GM18502 (cell line): ENCODE measurements around the gene DUSP8.
"Not testable (repeated sequence)": the region's sequence is repeated elsewhere in the genome, so short reads cannot be mapped to it uniquely, and the experiment has no call there.

Experiments
- ATAC-seq: cut with Tn5 transposase; IDR thresholded peaks from one replicate; pipeline ENCODE4 v1.9.1; 2021; ENCODE audit warnings: mild to moderate bottlenecking; ENCODE audit not compliant: unreplicated experiment, poor library complexity

The DUSP8 gene

GRCh38 chr11:1589996-1590395, 17.9 kb upstream of the DUSP8 start:
- no peak for ATAC-seq

DNA sequence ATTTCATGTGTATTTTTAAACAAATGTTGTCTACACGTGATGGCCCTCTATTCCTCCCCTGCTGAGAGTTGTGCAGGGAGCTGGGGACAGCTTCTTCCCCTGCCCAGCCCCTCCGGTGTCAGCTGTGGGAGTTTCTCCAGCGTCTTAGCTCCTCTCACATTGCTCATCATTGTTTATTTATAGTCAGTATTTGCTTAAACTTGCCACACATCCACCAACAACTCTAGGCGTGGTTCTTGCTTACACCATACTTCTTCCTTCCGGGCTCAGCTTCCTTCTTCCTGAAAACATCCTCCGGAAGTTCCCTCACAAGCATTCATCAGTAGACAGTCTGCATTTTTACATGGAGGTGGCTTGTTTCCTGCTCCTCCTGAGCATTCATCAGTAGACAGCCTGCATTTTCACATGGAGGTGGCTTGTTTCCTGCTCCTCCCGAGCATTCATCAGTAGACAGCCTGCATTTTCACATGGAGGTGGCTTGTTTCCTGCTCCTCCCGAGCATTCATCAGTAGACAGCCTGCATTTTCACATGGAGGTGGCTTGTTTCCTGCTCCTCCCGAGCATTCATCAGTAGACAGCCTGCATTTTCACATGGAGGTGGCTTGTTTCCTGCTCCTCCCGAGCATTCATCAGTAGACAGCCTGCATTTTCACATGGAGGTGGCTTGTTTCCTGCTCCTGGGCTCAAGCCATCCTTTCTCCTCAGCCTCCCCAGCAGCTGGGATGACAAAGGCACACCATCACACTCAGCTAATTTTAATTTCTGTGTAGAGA, 17.3 kb upstream of the DUSP8 start:
- not testable (repeated sequence) for ATAC-seq

GRCh38 chr11:1586699-1587098, 14.6 kb upstream of the DUSP8 start:
- ATAC-seq = no peak

- not testable (repeated sequence) for ATAC-seq
These were observed 12.7 kb upstream of the DUSP8 start, which contains the start of gene KRTAP5-1 for GRCh38 chr11:1584661-1585370. Gene KRTAP5-1 (minus strand): TSS chr11:1585283. CDS start chr11:1585249, 34 bp downstream.

- ATAC-seq = not testable (repeated sequence)
These were observed 10.8 kb upstream of the DUSP8 start for GRCh38 chr11:1582909-1583308.

DNA sequence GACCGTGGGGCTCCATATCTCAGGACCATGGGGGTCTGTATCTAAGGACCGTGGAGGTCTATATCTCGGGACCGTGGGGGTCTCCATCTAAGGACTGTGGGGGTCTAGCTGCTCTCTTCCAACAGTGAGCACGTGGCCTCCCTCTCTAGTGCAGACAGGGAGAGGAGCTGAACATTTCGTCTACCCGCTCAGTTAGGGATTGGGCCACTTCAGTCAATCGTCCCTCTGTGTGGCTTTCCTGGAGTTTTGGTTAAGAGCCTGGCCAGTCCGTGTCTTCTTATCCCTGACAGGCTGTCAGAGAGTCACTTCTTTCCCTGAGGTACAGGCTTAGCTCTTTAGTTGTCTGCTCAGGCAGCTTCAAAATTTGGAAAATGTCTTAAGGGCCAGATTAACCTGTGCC, 9.9 kb upstream of the DUSP8 start:
- ATAC-seq = no peak

- ATAC-seq = no peak
These were observed 4.8 kb upstream of the DUSP8 start for GRCh38 chr11:1576825-1577224.

- not testable (repeated sequence) for ATAC-seq
These were observed 3.7 kb upstream of the DUSP8 start for GRCh38 chr11:1575756-1576155.

- no peak for ATAC-seq
These were observed 2.8 kb upstream of the DUSP8 start for GRCh38 chr11:1574933-1575242.

DNA sequence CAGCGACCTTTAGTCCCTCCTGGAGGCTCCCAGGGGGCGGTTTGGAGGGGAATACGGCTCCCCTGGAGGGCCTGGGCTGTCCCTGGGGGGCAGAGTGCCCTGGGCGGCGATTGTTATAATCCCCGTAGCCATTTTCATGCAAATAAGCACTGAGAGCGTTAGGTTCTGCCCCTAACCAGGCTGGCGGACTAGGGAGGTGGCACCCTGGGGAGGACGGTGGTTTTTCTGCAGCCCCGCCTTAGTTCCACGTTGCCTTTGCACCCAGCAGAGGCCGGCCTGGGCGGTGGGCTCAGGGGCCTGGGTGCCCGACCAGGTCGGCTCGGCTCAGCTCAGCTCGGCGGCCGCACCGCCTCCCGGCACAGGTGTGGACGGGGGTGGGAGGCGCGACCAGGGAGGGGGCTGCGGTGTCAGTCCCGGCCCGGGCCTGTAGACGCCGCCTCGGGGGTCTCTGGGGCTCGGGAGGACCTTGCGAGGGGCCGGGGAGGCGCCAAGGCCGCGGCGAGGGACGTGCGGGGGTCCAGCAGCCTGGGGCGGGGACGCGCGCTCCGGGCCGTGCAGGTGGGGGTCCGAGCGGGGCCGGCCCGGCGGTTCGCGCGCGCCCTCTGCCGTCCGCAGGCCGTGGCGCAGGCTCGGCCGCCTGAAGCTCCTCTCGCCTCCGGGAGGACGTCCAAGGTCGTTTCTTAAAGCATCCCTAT, 2.3 kb upstream of the DUSP8 start:
- no peak for ATAC-seq

GRCh38 chr11:1573903-1574237, 1.8 kb upstream of the DUSP8 start:
- no peak for ATAC-seq

DNA sequence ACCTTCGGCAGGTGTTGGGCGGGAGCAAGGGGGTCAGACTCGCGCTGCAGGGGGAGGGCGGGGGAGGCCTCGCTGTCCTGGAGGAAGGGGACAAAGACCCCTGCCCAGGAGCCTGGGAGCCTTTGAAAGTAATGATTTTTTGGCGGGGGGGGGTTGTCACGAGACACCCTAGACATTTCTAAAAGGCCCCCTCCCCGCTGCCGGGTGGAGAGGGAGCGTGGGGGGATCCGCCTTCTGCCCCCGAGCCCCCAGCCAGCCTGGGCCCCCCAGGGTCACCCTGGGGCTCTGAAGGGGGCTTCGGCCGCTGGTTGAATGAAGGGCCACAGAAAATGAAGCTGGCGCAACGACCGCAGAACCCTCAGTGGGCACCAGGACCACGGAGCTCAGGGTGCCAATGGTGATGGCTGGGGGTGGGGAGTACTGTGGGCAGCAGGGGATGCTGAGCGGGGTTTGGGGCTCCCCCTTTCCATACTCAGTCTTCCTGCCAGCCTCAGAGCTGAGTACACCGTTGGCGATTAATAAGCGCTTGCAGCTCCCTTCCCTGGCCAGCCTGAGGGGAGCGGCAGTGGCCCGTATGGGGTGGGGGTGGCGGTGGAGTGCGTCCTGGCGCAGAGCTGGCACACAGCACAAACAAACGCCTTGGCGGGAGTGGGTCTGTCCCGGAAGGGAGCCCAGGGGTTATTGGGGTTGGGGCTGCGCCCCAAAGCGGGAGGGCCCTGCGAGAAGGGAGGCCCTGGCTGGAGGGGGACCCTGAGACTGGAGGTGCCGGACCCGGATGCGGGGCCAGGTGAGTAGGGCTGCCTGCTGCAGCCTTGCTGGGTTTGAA, 1.2 kb upstream of the DUSP8 start:
- ATAC-seq = no peak

DNA sequence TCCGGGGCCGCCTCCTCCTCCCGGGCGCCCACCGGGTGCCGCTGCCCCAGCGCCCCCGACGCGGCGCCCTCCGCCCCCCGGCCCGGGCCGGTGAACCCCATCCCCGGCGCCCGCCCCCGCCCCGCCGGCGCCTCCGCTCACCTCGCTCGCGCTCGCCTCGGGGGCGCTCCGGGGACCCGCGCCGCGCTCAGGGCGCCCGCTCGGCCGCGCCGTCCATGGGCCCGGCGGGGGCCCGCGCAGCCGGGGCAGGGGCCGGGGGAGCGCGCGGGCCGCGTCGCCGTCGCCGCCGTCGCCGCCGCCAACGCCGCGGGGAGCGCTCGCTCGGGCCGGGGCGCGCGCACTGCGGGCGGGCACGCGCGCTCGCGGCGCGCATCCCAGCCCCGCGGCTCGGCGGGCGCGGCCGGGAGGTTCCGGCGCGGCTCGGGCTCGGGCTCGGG, 293 bp downstream of the DUSP8 start:
- no peak for ATAC-seq

DNA sequence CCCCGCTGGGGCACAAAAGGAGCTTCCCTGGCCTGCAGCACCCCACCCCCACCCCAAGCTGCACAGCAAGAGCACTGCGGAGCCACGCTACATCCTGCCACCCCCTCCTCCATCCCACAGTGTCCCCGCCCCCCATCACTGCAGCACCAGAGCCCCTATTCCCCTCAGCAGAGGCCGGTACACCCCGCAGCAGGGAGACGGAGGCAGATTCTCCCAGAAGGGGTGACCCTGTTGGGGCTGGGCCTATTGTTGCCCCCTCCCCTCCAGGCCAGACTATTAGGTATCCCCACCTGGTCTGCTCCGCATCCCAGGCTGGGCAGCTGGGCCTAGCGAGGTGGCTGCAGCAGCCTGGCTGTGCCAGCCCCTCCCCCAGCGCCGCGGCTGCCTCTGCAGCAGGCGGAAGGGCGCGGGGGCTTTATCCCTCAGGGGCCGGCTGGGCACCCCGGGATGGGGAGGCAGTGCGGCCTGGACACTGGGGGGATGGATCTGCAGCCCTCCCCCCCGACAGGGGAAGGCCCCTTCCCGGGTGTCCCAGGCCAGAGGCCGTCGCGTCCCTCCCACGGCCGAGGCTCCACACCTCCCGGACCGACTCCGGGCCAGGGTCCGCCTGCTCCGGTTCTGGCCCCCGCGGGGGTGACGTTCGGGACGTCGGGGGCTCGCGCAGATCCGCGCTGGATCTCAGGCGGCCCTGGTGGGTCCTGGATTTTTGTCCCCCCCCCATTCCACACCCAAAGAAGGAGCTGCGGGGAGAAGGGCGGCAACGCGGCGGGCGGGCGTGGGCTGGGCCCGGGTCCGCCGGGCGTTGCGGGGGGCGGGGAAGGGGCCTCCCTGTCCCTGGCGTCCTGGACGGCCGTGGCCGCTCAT, 943 bp downstream of the DUSP8 start:
- ATAC-seq = no peak

DNA sequence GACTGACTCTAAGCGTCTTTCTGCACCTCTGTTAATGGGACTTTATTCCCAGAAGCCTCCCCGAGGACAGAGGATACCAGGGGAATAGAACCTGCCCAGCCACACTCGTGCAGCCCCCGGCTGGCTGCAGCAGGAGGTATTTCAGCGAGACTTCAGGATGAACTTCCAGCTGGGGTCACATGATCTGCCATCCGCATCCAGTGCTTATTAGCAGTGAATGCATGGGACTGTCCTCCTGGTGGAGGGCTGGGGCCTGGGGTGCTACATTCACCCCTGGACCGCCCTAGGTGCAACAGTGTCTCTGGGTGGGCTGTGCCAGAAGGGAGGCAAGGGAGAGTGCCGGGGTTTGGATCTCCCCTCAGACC, 1.6 kb downstream of the DUSP8 start:
- no peak for ATAC-seq

GRCh38 chr11:1570001-1570453, 2.0 kb downstream of the DUSP8 start:
- no peak for ATAC-seq

- no peak for ATAC-seq
These were observed 2.8 kb downstream of the DUSP8 start for GRCh38 chr11:1569251-1569780.

- no peak for ATAC-seq
These were observed 3.6 kb downstream of the DUSP8 start for GRCh38 chr11:1568441-1568911.

GRCh38 chr11:1567721-1568100, 4.4 kb downstream of the DUSP8 start:
- ATAC-seq = no peak
